Fibroblast of lung (primary cell): ENCODE results near the gene SRCAP.

Experiments used
- CTCF ChIP-seq, 2 donors: IDR thresholded peaks in 1 of 2; conservative IDR thresholded peaks in 1 of 2; 1 replicate in 1 of 2; 2 replicates in 1 of 2; pipeline ENCODE4 v1.5.1; 2011 to 2012; ENCODE audit warnings: low read length in 2 of 2, control low read depth in 1 of 2, inconsistent platforms in 1 of 2, low read depth in 1 of 2, mild to moderate bottlenecking in 1 of 2
- EZH2 ChIP-seq: IDR thresholded peaks from 2 replicates; pipeline ENCODE4 v1.5.1; 2012; ENCODE audit warnings: low read length, control low read depth, mild to moderate bottlenecking; ENCODE audit errors: missing control alignments

- TF ChIP-seq CTCF (conservative IDR thresholded peaks at IDR 0.05 in 1 of 2, IDR thresholded peaks at IDR 0.05 in 1 of 2; ENCODE audit: low read depth in 1 of 2, low read length in 2 of 2) (no peak), EZH2 (no peak)
These were observed 32.4 kb downstream of the SRCAP start for GRCh38 chr16:30731411-30731810.
